GM10266 (cell line): ENCODE results near the gene SNX22.
"Not testable (repeated sequence)": the region's sequence is repeated elsewhere in the genome, so short reads cannot be mapped to it uniquely, and the experiment has no call there.

Source experiments
- DNase-seq: peaks from one replicate; pipeline ENCODE4 v3.0.0; 2012; ENCODE audit errors: extremely low spot score
- TF ChIP-seq, protein P1 (sequence below): IDR thresholded peaks from 2 replicates; pipeline ENCODE4 v1.5.1; 2012; ENCODE audit warnings: mild to moderate bottlenecking, low read depth; ENCODE audit not compliant: control insufficient read depth, insufficient read depth; ENCODE audit errors: missing control alignments

The SNX22 gene

GRCh38 chr15:64151727-64152506 lies at the start of gene SNX22:
TSS of gene SNX22 (plus strand) at chr15:64151731. CDS start at chr15:64151776, 45 bp downstream.
- peak; percentile 60 for DNase-seq
- TF ChIP-seq, protein P1, sequence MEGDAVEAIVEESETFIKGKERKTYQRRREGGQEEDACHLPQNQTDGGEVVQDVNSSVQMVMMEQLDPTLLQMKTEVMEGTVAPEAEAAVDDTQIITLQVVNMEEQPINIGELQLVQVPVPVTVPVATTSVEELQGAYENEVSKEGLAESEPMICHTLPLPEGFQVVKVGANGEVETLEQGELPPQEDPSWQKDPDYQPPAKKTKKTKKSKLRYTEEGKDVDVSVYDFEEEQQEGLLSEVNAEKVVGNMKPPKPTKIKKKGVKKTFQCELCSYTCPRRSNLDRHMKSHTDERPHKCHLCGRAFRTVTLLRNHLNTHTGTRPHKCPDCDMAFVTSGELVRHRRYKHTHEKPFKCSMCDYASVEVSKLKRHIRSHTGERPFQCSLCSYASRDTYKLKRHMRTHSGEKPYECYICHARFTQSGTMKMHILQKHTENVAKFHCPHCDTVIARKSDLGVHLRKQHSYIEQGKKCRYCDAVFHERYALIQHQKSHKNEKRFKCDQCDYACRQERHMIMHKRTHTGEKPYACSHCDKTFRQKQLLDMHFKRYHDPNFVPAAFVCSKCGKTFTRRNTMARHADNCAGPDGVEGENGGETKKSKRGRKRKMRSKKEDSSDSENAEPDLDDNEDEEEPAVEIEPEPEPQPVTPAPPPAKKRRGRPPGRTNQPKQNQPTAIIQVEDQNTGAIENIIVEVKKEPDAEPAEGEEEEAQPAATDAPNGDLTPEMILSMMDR = no peak

GRCh38 chr15:64102497-64102896 lies 49.0 kb upstream of the SNX22 start:
- TF ChIP-seq, protein P1 = no peak
- no peak for DNase-seq

GRCh38 chr15:64105113-64105704 lies 46.3 kb upstream of the SNX22 start:
- TF ChIP-seq, protein P1 = no peak
- no peak for DNase-seq

DNA sequence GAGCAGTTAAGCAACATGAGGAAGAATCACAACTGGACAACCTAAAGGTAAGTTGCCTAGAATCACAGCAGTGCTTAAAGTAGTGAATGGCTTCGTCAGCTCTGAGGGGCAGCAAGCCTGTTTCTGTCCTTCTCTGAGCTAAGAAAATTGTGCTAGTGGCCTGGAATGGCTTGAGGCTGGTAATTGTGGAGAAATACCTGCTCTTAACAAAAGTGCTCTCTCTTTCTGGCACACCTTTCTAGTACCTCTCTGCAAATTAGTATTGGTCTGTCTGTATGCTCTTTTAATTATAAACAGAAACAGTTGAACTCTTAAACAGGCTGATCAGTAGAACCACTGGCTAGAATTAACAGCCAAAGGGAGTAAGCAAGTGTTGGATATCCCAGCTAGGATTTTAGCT lies 44.2 kb upstream of the SNX22 start:
- no peak for DNase-seq
- TF ChIP-seq, protein P1 = no peak

DNA sequence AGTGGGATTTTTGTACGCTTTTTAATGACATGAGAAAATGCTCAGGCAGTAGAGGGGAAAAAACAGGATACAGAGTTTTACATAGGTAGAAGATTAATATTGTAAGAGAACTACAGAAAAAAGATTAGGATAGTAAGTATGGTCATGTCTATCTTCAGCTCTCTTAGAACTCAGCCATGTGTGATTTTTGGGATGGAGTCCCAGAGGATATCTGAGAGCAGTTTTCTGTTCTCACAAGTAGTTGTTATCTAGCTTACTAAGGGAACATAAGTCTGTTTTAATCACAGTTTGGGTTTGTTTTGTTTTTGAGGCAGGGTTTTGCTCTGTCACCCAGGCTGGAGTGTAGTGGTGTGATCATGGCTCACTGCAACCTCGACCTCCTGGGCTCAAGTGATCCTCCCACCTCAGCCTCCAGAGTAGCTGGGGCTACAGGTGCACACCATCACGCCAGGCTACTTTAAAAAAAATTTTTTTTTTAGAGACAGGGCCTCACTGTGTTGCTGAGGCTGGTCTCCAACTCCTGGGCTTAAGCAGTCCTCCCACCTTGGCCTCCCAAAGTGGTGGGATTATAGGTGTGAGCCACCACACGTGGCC lies 41.3 kb upstream of the SNX22 start:
- DNase-seq = not testable (repeated sequence)

- DNase-seq = peak; percentile 19
- TF ChIP-seq, protein P1 = no peak
Observed at GRCh38 chr15:64110950-64111678, 40.4 kb upstream of the SNX22 start.

DNA sequence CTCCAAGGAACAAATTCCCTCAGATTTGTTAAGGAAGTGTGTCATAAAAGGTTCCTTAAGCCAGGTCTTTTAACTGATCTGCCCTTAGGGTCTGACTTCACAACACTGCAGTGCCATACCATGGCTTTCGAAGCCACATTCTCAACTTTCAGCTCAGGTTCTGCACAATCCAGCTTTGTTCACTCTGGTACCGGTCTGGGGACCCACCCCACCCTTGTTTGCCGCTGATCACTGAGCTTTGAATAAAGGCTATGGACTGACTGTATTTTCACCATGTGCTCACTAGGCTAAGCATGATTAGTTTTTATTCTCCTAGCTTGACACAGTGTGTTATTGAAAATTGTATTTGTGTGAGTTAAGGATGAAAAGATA lies 39.9 kb upstream of the SNX22 start:
- DNase-seq = no peak
- TF ChIP-seq, protein P1 = no peak
